ENCODE data around the gene NAALADL2. TPM values are rescaled to one million over a fixed set of nuclear protein-coding genes. Genes with fewer than 3 reads are reported as not detected.

NAALADL2 gene
- total and polyA plus RNA-seq, 2 donors (not counting 1 experiment from before 2014, with no cell fraction given): not detected

GRCh38 chr3:175257123-175257522 lies 398.0 kb downstream of the NAALADL2 start:
- intact Hi-C loops (cut with micrococcal nuclease): no loop called here
- DNase-seq (no peak), ATAC-seq (ENCODE audit: low read depth) (no peak)
- TF ChIP-seq CTCF (IDR thresholded peaks at IDR 0.05) (no peak), EZH2 (IDR thresholded peaks at IDR 0.05; ENCODE audit: borderline replicate concordance, insufficient read depth, low read depth, low read length, poor library complexity, severe bottlenecking) (no peak)
- ChIA-PET CTCF (no interaction called here), POLR2A (no interaction called here)
- Mint-ChIP-seq H3K4me3 (no peak overlapping the region), H3K9me3 (ENCODE audit: insufficient read depth) (peaks cover 9% of the 10 kb centered on the region), H3K4me1 (no peaks in the 10 kb centered on the region), H3K27me3 (no peaks in the 10 kb centered on the region), H3K27ac (no peak overlapping the region)
- Histone ChIP-seq H3K4me3 (ENCODE audit: control extremely low read depth in 1 of 5, extremely low read depth in 1 of 5, insufficient read depth in 1 of 5, low read depth in 2 of 5, low read length in 4 of 5) (no peak overlapping the region), H3K36me3 (replicated peaks in 1 of 2; ENCODE audit: control extremely low read depth in 1 of 2, control insufficient read depth in 1 of 2, extremely low read depth in 1 of 2, insufficient read depth in 2 of 2, low read length in 1 of 2) (no peaks in the 10 kb centered on the region), H4K20me1 (ENCODE audit: control insufficient read depth, insufficient read depth, low read length, poor library complexity, severe bottlenecking) (no peaks in the 10 kb centered on the region), H3K79me2 (ENCODE audit: control insufficient read depth, insufficient read depth, low read length) (no peaks in the 10 kb centered on the region), H2AFZ (ENCODE audit: insufficient read depth, low read depth, low read length, poor library complexity, severe bottlenecking) (no peak overlapping the region), H3K27me3 (replicated peaks in 1 of 4; ENCODE audit: control extremely low read depth in 1 of 4, control insufficient read depth in 3 of 4, insufficient read depth in 4 of 4, low read length in 3 of 4) (no peaks in the 10 kb centered on the region), H3K9ac (ENCODE audit: low read length) (no peak overlapping the region), H3K27ac (ENCODE audit: low read length in 2 of 2) (no peak overlapping the region), H3K4me2 (replicated peaks; ENCODE audit: low read depth, low read length, poor library complexity, severe bottlenecking) (no peak overlapping the region), H3K9me3 (ENCODE audit: control extremely low read depth in 1 of 3, control insufficient read depth in 2 of 3, insufficient read depth in 1 of 3, low read length in 2 of 3) (peaks cover 0 to 4% (median 0%) of the 10 kb centered on the region in 3 donors), H3K4me1 (ENCODE audit: control insufficient read depth in 2 of 2, insufficient read depth in 2 of 2, low read length in 2 of 2) (no peaks in the 10 kb centered on the region)

DNA sequence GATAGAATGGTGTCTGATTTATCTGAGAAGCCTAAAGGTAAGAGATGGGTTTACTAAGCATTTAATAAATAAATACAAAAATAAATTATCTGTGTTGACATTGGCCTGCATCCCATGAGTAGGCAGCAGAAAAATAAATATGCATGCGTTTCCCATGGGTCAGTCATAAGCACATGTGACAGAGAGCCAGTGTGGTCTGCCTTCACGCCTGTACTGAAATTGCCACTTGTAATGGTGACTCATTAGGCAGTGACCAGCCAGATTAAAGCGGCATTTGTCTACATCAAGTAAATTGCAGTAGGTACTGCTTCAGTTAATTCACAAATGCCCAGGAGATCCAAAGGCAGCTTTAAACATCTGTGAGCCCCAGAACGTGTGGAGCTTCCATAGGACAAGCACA lies 399.6 kb downstream of the NAALADL2 start:
- TF ChIP-seq EZH2 (IDR thresholded peaks at IDR 0.05; ENCODE audit: borderline replicate concordance, insufficient read depth, low read depth, low read length, poor library complexity, severe bottlenecking) (no peak), CTCF (IDR thresholded peaks at IDR 0.05) (no peak)

More for the DNA sequence above, 399.6 kb downstream of the NAALADL2 start:
- ATAC-seq (ENCODE audit: low read depth) (no peak), DNase-seq (no peak)
- Histone ChIP-seq H3K4me2 (replicated peaks; ENCODE audit: low read depth, low read length, poor library complexity, severe bottlenecking) (no peak overlapping the region), H3K27me3 (replicated peaks in 1 of 4; ENCODE audit: control extremely low read depth in 1 of 4, control insufficient read depth in 3 of 4, insufficient read depth in 4 of 4, low read length in 3 of 4) (no peaks in the 10 kb centered on the region), H3K79me2 (ENCODE audit: control insufficient read depth, insufficient read depth, low read length) (no peaks in the 10 kb centered on the region), H3K36me3 (replicated peaks in 1 of 2; ENCODE audit: control extremely low read depth in 1 of 2, control insufficient read depth in 1 of 2, extremely low read depth in 1 of 2, insufficient read depth in 2 of 2, low read length in 1 of 2) (no peaks in the 10 kb centered on the region), H3K4me1 (ENCODE audit: control insufficient read depth in 2 of 2, insufficient read depth in 2 of 2, low read length in 2 of 2) (no peaks in the 10 kb centered on the region), H3K27ac (ENCODE audit: low read length in 2 of 2) (no peak overlapping the region), H4K20me1 (ENCODE audit: control insufficient read depth, insufficient read depth, low read length, poor library complexity, severe bottlenecking) (no peaks in the 10 kb centered on the region), H2AFZ (ENCODE audit: insufficient read depth, low read depth, low read length, poor library complexity, severe bottlenecking) (no peak overlapping the region), H3K4me3 (ENCODE audit: control extremely low read depth in 1 of 5, extremely low read depth in 1 of 5, insufficient read depth in 1 of 5, low read depth in 2 of 5, low read length in 4 of 5) (no peak overlapping the region), H3K9me3 (ENCODE audit: control extremely low read depth in 1 of 3, control insufficient read depth in 2 of 3, insufficient read depth in 1 of 3, low read length in 2 of 3) (peaks cover 0 to 4% (median 0%) of the 10 kb centered on the region in 3 donors), H3K9ac (ENCODE audit: low read length) (no peak overlapping the region)
- CTCF ChIA-PET: no interaction called here
- Mint-ChIP-seq H3K27me3 (no peaks in the 10 kb centered on the region), H3K9me3 (ENCODE audit: insufficient read depth) (peaks cover 5% of the 10 kb centered on the region), H3K4me1 (no peaks in the 10 kb centered on the region), H3K4me3 (no peak overlapping the region), H3K27ac (no peak overlapping the region)
- intact Hi-C loops (cut with micrococcal nuclease): no loop called here
- POLR2A ChIA-PET: no interaction called here
- WGBS (ENCODE audit: insufficient coverage): 94% methylated on average over 3 of the region's 4 CpGs

All from B cell (primary cell).